ENCODE data around the gene IKZF3. TPM values are rescaled to one million over a fixed set of nuclear protein-coding genes. Genes with fewer than 3 reads are reported as not detected.

Gene IKZF3
- polyA plus RNA-seq, 1 of the 3 experiments (the other 2 are of a cell fraction): not detected

DNA sequence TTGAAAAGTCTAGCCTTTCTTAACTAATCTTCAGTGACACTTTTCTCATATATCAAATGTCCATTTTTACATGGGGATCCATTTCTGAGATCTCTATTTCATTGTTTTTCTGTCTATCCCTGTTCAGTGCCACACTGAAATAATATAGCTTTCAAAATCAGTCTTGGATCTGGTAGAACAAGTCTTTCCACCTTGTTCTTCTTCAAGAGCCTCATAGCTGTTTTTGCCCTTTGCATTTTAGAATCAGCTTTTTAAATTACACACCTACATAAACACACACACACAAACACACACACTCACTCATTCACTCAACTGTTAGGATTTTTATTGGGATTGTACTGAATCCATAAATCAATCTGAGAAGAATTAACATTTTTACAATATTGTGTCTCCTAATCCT, 35.1 kb upstream of the IKZF3 start:
- H3K27me3 ChIP-seq (ENCODE audit: insufficient read depth): peaks cover 14% of the 10 kb centered on the region; the same call in 1 of the 2 replicates
- H3K9me2 ChIP-seq: no peaks in the 10 kb centered on the region
- H3K4me3 ChIP-seq (ENCODE audit: low read depth in 2 of 2, low read length in 1 of 2): no peak overlapping the region
- ChIA-PET POLR2A (no interaction called here), CTCF (no interaction called here)
- TF ChIP-seq YY1 (IDR thresholded peaks at IDR 0.05; ENCODE audit: low read depth) (no peak), TEAD4 (IDR thresholded peaks at IDR 0.05; ENCODE audit: borderline replicate concordance, insufficient read depth) (no peak), EZH2phosphoT487 (IDR thresholded peaks at IDR 0.05; ENCODE audit: borderline replicate concordance, low read depth) (no peak), GATA2 (CRISPR knock-in tag; IDR thresholded peaks at IDR 0.05) (no peak), JUND (IDR thresholded peaks at IDR 0.05) (no peak)
- no peak overlapping the region for H2AFZ ChIP-seq (ENCODE audit: low read depth)
- H3K27ac ChIP-seq (ENCODE audit: low read depth in 2 of 2, low read length in 1 of 2): no peak overlapping the region
- H3K4me2 ChIP-seq: no peak overlapping the region
- no peak overlapping the region for H3K9ac ChIP-seq
- no peaks in the 10 kb centered on the region for H3F3A ChIP-seq (replicated peaks; ENCODE audit: insufficient read depth)
- no peaks in the 10 kb centered on the region for H3K4me1 ChIP-seq (ENCODE audit: control insufficient read depth in 1 of 2, insufficient read depth in 2 of 2, low read depth in 1 of 2, low read length in 1 of 2)
- DNase-seq: no peak
- H3K9me3 ChIP-seq: no peaks in the 10 kb centered on the region
- H3K79me2 ChIP-seq (ENCODE audit: insufficient read depth): no peaks in the 10 kb centered on the region
- H3K36me3 ChIP-seq (replicated peaks in 1 of 2; ENCODE audit: control insufficient read depth in 1 of 2, insufficient read depth in 2 of 2, low read length in 1 of 2): no peaks in the 10 kb centered on the region
- H4K20me1 ChIP-seq (ENCODE audit: insufficient read depth): no peaks in the 10 kb centered on the region

DNA sequence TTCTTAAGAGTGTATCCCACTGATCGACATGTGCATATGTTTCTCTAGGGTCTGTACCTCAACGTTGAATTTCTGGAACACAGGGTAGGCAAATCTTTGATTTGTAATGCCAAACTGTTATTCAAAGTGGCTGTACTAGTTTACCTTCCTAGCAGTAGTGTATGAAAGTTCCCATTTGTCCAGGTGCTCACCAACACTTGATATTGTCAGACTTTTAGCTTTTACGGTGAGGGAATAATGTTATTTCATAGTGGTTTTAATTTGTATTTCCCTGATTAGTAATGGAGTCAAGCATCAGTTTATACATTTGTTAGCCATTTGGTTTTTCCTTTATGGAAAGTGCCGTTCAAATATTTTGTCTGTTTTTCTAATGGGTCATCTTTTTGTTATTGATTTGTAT, 34.0 kb upstream of the IKZF3 start:
- DNase-seq: no peak
- Histone ChIP-seq H3F3A (replicated peaks; ENCODE audit: insufficient read depth) (no peaks in the 10 kb centered on the region), H3K27me3 (ENCODE audit: insufficient read depth) (peaks cover 25% of the 10 kb centered on the region; the same call in 1 of the 2 replicates), H3K9me2 (no peaks in the 10 kb centered on the region), H3K9me3 (no peaks in the 10 kb centered on the region), H3K4me1 (ENCODE audit: control insufficient read depth in 1 of 2, insufficient read depth in 2 of 2, low read depth in 1 of 2, low read length in 1 of 2) (no peaks in the 10 kb centered on the region), H3K36me3 (replicated peaks in 1 of 2; ENCODE audit: control insufficient read depth in 1 of 2, insufficient read depth in 2 of 2, low read length in 1 of 2) (no peaks in the 10 kb centered on the region), H3K79me2 (ENCODE audit: insufficient read depth) (no peaks in the 10 kb centered on the region), H3K9ac (no peak overlapping the region), H2AFZ (ENCODE audit: low read depth) (no peak overlapping the region), H3K4me3 (ENCODE audit: low read depth in 2 of 2, low read length in 1 of 2) (no peak overlapping the region), H3K4me2 (no peak overlapping the region), H3K27ac (ENCODE audit: low read depth in 2 of 2, low read length in 1 of 2) (no peak overlapping the region), H4K20me1 (ENCODE audit: insufficient read depth) (no peaks in the 10 kb centered on the region)
- WGBS (ENCODE audit: low lambda C conversion rate): 37% methylated on average over 4 of the region's 4 CpGs
- CTCF ChIA-PET: interaction anchor here (1.5 kb wide), 1 partner anchor 230 kb away, joined by 3 read pairs; the partner anchor contains the start of gene PNMT
- POLR2A ChIA-PET: no interaction called here
- no peak for TF ChIP-seq POLR2AphosphoS5 (IDR thresholded peaks at IDR 0.05; ENCODE audit: low read depth, low read length)
- TF ChIP-seq GATA2 (CRISPR knock-in tag; IDR thresholded peaks at IDR 0.05): no peak
- TF ChIP-seq YY1 (IDR thresholded peaks at IDR 0.05; ENCODE audit: low read depth): no peak
- TF ChIP-seq, protein P1, sequence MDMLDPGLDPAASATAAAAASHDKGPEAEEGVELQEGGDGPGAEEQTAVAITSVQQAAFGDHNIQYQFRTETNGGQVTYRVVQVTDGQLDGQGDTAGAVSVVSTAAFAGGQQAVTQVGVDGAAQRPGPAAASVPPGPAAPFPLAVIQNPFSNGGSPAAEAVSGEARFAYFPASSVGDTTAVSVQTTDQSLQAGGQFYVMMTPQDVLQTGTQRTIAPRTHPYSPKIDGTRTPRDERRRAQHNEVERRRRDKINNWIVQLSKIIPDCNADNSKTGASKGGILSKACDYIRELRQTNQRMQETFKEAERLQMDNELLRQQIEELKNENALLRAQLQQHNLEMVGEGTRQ (IDR thresholded peaks at IDR 0.05; ENCODE audit: borderline replicate concordance, low read depth, low read length): no peak
- TF ChIP-seq TAF1 (IDR thresholded peaks at IDR 0.05; ENCODE audit: borderline replicate concordance, low read depth, low read length): no peak
- no peak for TF ChIP-seq TCF12 (IDR thresholded peaks at IDR 0.05)
- TF ChIP-seq FOSL2 (IDR thresholded peaks at IDR 0.05; ENCODE audit: borderline replicate concordance, low read depth): no peak
- TF ChIP-seq, protein P2, sequence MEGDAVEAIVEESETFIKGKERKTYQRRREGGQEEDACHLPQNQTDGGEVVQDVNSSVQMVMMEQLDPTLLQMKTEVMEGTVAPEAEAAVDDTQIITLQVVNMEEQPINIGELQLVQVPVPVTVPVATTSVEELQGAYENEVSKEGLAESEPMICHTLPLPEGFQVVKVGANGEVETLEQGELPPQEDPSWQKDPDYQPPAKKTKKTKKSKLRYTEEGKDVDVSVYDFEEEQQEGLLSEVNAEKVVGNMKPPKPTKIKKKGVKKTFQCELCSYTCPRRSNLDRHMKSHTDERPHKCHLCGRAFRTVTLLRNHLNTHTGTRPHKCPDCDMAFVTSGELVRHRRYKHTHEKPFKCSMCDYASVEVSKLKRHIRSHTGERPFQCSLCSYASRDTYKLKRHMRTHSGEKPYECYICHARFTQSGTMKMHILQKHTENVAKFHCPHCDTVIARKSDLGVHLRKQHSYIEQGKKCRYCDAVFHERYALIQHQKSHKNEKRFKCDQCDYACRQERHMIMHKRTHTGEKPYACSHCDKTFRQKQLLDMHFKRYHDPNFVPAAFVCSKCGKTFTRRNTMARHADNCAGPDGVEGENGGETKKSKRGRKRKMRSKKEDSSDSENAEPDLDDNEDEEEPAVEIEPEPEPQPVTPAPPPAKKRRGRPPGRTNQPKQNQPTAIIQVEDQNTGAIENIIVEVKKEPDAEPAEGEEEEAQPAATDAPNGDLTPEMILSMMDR (IDR thresholded peaks at IDR 0.05): no peak
- TF ChIP-seq SIN3A (IDR thresholded peaks at IDR 0.05; ENCODE audit: borderline replicate concordance, low read depth, low read length): no peak
- no peak for TF ChIP-seq RXRA (IDR thresholded peaks at IDR 0.05; ENCODE audit: borderline replicate concordance, low read depth)
- TF ChIP-seq EP300 (IDR thresholded peaks at IDR 0.05; ENCODE audit: borderline replicate concordance in 1 of 2, low read depth in 1 of 2, low read length in 1 of 2): no peak

Measured in SK-N-SH (cell line).